Kidney epithelial cell (primary cell): ENCODE results near the gene GALNT7. TPM values are rescaled to one million over a fixed set of nuclear protein-coding genes. Genes with fewer than 3 reads are reported as not detected.

ENCODE experiments used
- DNase-seq: peaks from one replicate; pipeline ENCODE4 v3.0.0-alpha.2; 2010; ENCODE audit warnings: low read depth
- H3K27me3 ChIP-seq: 2 replicates; pipeline ENCODE4 v1.6.0; 2011; ENCODE audit warnings: low read length; ENCODE audit not compliant: control insufficient read depth, insufficient read depth
- H3K36me3 ChIP-seq: 2 replicates; pipeline ENCODE4 v1.5.1; 2011; ENCODE audit warnings: low read length; ENCODE audit not compliant: control insufficient read depth, insufficient read depth
- H3K4me3 ChIP-seq: 2 replicates; pipeline ENCODE4 v1.5.1; 2011; ENCODE audit warnings: low read depth, mild to moderate bottlenecking, control low read depth, low read length
- CTCF ChIP-seq: IDR thresholded peaks from 2 replicates; pipeline ENCODE4 v1.5.1; 2011; ENCODE audit warnings: mild to moderate bottlenecking, moderate library complexity, low read length, control low read depth, inconsistent platforms; ENCODE audit not compliant: insufficient read depth, poor library complexity, severe bottlenecking
- total RNA-seq: library from RNA; depleted of rRNA; stranded (reverse); fragments of >200 nt; gene quantifications from 2 replicates; pipeline ENCODE4 v1.2.3, GENCODE V29; 2015

GALNT7 gene
- total RNA-seq, 1 donor from 2014 or later = 46.6 TPM

DNA sequence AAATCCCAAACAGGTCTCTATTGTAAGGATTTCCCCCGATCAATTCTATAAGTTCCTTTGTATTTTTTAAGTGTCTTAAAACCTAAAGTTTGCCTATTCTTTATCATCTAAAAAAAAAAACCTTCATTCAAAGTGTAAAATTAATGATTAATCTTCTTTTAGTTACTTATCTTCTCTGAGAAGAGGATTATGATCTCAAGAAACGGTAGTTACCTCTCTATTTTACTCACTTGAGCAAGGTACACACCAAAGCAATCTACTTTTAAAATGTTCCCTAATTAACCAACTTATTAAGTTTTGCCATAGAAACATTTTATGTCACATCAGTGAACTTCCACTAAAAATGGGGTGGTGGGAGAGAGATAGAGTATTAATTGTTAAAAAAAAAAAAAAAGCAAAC, 15.2 kb upstream of the GALNT7 start:
- TF ChIP-seq CTCF = no peak
- no peak for DNase-seq
- Histone ChIP-seq H3K27me3 (no peaks in the 10 kb centered on the region), H3K4me3 (no peak overlapping the region), H3K36me3 (no peaks in the 10 kb centered on the region)

DNA sequence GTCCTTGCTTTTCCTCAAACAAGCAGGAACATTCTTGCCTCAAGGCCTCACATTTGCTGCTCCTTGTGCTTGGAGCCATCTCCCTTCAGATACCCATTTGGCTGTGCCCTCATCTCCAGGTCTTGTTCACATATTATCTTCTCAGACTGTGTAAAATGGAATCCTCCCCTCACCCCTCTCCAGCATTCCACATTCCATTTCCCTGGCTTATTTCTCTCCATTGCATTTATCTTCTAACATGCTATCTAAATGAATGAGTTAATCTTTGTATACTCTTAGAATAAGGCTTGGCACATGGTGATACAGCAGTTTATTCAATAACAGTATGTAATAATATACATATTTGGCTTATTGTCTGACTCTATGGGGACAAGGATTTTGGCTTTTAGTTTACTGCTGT, 8.8 kb upstream of the GALNT7 start:
- Histone ChIP-seq H3K36me3 (no peaks in the 10 kb centered on the region), H3K27me3 (no peaks in the 10 kb centered on the region), H3K4me3 (no peak overlapping the region)
- DNase-seq = no peak
- TF ChIP-seq CTCF = no peak

GRCh38 chr4:173160871-173161270, 7.7 kb upstream of the GALNT7 start:
- Histone ChIP-seq H3K4me3 (no peak overlapping the region), H3K27me3 (no peaks in the 10 kb centered on the region), H3K36me3 (no peaks in the 10 kb centered on the region)
- no peak for DNase-seq
- TF ChIP-seq CTCF = no peak

- H3K4me3 ChIP-seq = no peak overlapping the region
- H3K27me3 ChIP-seq = no peaks in the 10 kb centered on the region
- no peaks in the 10 kb centered on the region for H3K36me3 ChIP-seq
- TF ChIP-seq CTCF = no peak
- DNase-seq = no peak
Observed at GRCh38 chr4:173161311-173161710, 7.3 kb upstream of the GALNT7 start.

DNA sequence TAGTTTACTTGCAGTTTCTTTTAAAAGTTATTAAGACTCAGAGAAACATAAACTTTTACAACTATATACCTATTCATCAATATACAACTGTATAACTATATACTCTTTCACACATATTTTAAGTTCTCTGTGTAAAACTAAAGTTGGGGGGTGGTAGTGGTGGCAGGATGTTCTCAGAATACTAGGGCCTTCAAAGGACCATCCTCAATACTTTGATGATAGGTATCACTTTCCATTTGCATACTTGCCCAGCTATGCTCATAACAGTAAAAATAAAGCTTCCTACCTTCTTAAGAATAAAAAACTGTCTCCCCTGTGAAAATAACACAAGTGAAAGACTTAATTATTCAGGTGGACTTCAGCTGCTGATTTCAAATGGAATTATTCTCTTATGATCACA, 2.9 kb upstream of the GALNT7 start:
- no peak overlapping the region for H3K4me3 ChIP-seq
- H3K27me3 ChIP-seq = no peaks in the 10 kb centered on the region
- TF ChIP-seq CTCF = no peak
- H3K36me3 ChIP-seq = no peaks in the 10 kb centered on the region
- no peak for DNase-seq

DNA sequence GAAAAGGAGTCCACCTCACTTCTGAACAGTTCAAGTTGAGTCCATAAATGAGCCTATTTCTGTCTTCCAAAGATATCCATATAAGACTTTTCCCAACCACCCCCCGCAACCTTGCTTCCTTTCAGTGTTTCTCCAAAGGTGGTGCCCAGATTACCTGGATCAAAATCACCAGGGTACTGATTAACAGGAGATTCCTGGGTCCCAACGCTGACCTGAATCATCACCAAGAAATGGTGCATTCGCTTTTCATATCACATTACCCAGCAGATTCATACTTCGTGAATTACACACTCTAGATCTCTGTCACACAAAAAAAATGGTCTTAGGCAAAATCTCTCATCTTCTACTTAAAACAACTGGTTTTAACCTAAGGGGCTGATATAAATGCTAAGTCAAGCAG, 2.1 kb upstream of the GALNT7 start:
- Histone ChIP-seq H3K4me3 (no peak overlapping the region), H3K27me3 (no peaks in the 10 kb centered on the region), H3K36me3 (no peaks in the 10 kb centered on the region)
- TF ChIP-seq CTCF = no peak
- DNase-seq = no peak
